ENCODE measurements around the gene VWA3B.

- no peak for TF ChIP-seq CTCF (IDR thresholded peaks at IDR 0.05)
- TF ChIP-seq POLR2A (IDR thresholded peaks at IDR 0.05) = no peak
Measured at GRCh38 chr2:98334439-98335078, 247.6 kb downstream of the VWA3B start.
